Fibroblast of lung (primary cell): ENCODE data around the gene KRT8.

Experiments used
- CTCF ChIP-seq, 2 donors: IDR thresholded peaks in 1 of 2; conservative IDR thresholded peaks in 1 of 2; 1 replicate in 1 of 2; 2 replicates in 1 of 2; pipeline ENCODE4 v1.5.1; 2011 to 2012; ENCODE audit warnings: low read length in 2 of 2, control low read depth in 1 of 2, inconsistent platforms in 1 of 2, low read depth in 1 of 2, mild to moderate bottlenecking in 1 of 2
- EZH2 ChIP-seq: IDR thresholded peaks from 2 replicates; pipeline ENCODE4 v1.5.1; 2012; ENCODE audit warnings: low read length, control low read depth, mild to moderate bottlenecking; ENCODE audit errors: missing control alignments

- no peak for TF ChIP-seq EZH2
- TF ChIP-seq CTCF (conservative IDR thresholded peaks at IDR 0.05 in 1 of 2, IDR thresholded peaks at IDR 0.05 in 1 of 2; ENCODE audit: low read depth in 1 of 2, low read length in 2 of 2), result no peak
Measured at GRCh38 chr12:52873513-52873831, 31.4 kb downstream of the KRT8 start.
